ENCODE results near the gene PPIB. TPM values are rescaled to one million over a fixed set of nuclear protein-coding genes. Genes with fewer than 3 reads are reported as not detected.

The PPIB gene
- 458 and 504 TPM in 2 replicates for total RNA-seq (2022)
- percentile 92 among the genes with signal in this experiment for Bru-seq, nascent RNA
- percentile 90 among the genes with signal in this experiment for BruChase-seq, experiment 1, labeled RNA remaining after a 2-hour chase
- BruChase-seq, experiment 2, labeled RNA remaining after a 6-hour chase, result percentile 96 among the genes with signal in this experiment
- long read RNA-seq, transcript PPIB-201 (5 exons, 1,081 nt), result major isoform, 626 of 678 reads
- long read RNA-seq, partial matches to known transcripts, result 11 of 678 reads
- long read RNA-seq, other reads (novel, unspliced or antisense), result 41 of 678 reads

- CTCF ChIA-PET, result interaction anchor here (0.6 to 3.1 kb wide), 8 partner anchors 10 to 394 kb away, joined by 3 to 19 read pairs (median 4); partner anchors contain the start of genes CIAO2A and CSNK1G1
These were observed at the start of gene PPIB for GRCh38 chr15:64162869-64163658. TSS of gene PPIB (minus strand) at chr15:64163022. CDS start at chr15:64162986, 36 bp downstream.

GRCh38 chr15:64211696-64212095, 48.9 kb upstream of the PPIB start:
- DNase-seq, result no peak
- Histone ChIP-seq H3K4me1 (peaks cover 6% of the 10 kb centered on the region), H3K36me3 (ENCODE audit: control insufficient read depth, insufficient read depth, low read length) (no peaks in the 10 kb centered on the region), H3K4me3 (ENCODE audit: low read depth, low read length) (no peak overlapping the region), H3K9me3 (no peaks in the 10 kb centered on the region), H3K27me3 (replicated peaks; ENCODE audit: control insufficient read depth, insufficient read depth, low read length) (no peaks in the 10 kb centered on the region)
- no TSS peak for BruUV-seq (replicated peaks)
- POLR2A ChIA-PET, result no interaction called here
- Mint-ChIP-seq H3K36me3 (ENCODE audit: insufficient read depth, unreplicated experiment) (no peaks in the 10 kb centered on the region), H3K4me3 (ENCODE audit: unreplicated experiment) (no peak overlapping the region), H3K4me1 (ENCODE audit: low read depth, unreplicated experiment) (peaks cover under 1% of the 10 kb centered on the region), H3K9me3 (ENCODE audit: unreplicated experiment) (no peaks in the 10 kb centered on the region), H3K27ac (ENCODE audit: unreplicated experiment) (no peak overlapping the region), H3K27me3 (ENCODE audit: insufficient read depth, unreplicated experiment) (no peaks in the 10 kb centered on the region)
- CTCF ChIA-PET, result no interaction called here
- intact Hi-C loops (cut with micrococcal nuclease; ENCODE audit: unreplicated experiment), result loop anchor here (5.0 kb wide), 1 partner anchor 471 kb away; no protein-coding TSS in a partner anchor
- no peak for TF ChIP-seq CTCF (IDR thresholded peaks at IDR 0.05; ENCODE audit: insufficient read depth in 1 of 2, low read depth in 1 of 2, low read length in 1 of 2, severe bottlenecking in 1 of 2, unreplicated experiment in 1 of 2)

More at GRCh38 chr15:64162869-64163658, at the start of gene PPIB:
- peaks cover 32% of the 10 kb centered on the region for H3K36me3 Mint-ChIP-seq (ENCODE audit: insufficient read depth, unreplicated experiment)
- POLR2A ChIA-PET, result interaction anchor here (0.5 to 1.6 kb wide), 4 partner anchors 10 to 1369 kb away, joined by 3 to 5 read pairs (median 3); partner anchors contain the start of genes CIAO2A and PIF1
- TF ChIP-seq CTCF (IDR thresholded peaks at IDR 0.05; ENCODE audit: insufficient read depth in 1 of 2, low read depth in 1 of 2, low read length in 1 of 2, severe bottlenecking in 1 of 2, unreplicated experiment in 1 of 2), result peak; percentile 11 to 61
- Histone ChIP-seq H3K4me3 (ENCODE audit: low read depth, low read length) (peak within 1 kb of the TSS; percentile 74), H3K36me3 (ENCODE audit: control insufficient read depth, insufficient read depth, low read length) (no peaks in the 10 kb centered on the region; the same call in 1 of the 2 replicates), H3K9me3 (no peaks in the 10 kb centered on the region), H3K27me3 (replicated peaks; ENCODE audit: control insufficient read depth, insufficient read depth, low read length) (no peaks in the 10 kb centered on the region), H3K4me1 (peaks cover 4% of the 10 kb centered on the region; the same call in 1 of the 2 replicates)
- intact Hi-C loops (cut with micrococcal nuclease; ENCODE audit: unreplicated experiment), result loop anchor here (1.0 kb wide), 1 partner anchor 31 kb away; no protein-coding TSS in a partner anchor
- peak within 1 kb of the TSS; percentile 77 for H3K4me3 Mint-ChIP-seq (ENCODE audit: unreplicated experiment)
- H3K27ac Mint-ChIP-seq (ENCODE audit: unreplicated experiment), result peak within 1 kb of the TSS; percentile 89
- no peaks in the 10 kb centered on the region for H3K9me3 Mint-ChIP-seq (ENCODE audit: unreplicated experiment)
- H3K4me1 Mint-ChIP-seq (ENCODE audit: low read depth, unreplicated experiment), result no peaks in the 10 kb centered on the region
- DNase-seq, result peak; percentile 97 to 98
- BruUV-seq (replicated peaks), result no TSS peak
- no peaks in the 10 kb centered on the region for H3K27me3 Mint-ChIP-seq (ENCODE audit: insufficient read depth, unreplicated experiment)

- H3K36me3 ChIP-seq (ENCODE audit: control insufficient read depth, insufficient read depth, low read length), result no peaks in the 10 kb centered on the region
- no peaks in the 10 kb centered on the region for H3K9me3 ChIP-seq
- CTCF ChIA-PET, result interaction anchor here (0.6 to 1.0 kb wide), 3 partner anchors 10 to 471 kb away, joined by 3 to 6 read pairs (median 5); no protein-coding TSS in a partner anchor
- H3K4me3 ChIP-seq (ENCODE audit: low read depth, low read length), result no peak overlapping the region
- Mint-ChIP-seq H3K27ac (ENCODE audit: unreplicated experiment) (no peak overlapping the region), H3K36me3 (ENCODE audit: insufficient read depth, unreplicated experiment) (no peaks in the 10 kb centered on the region), H3K4me3 (ENCODE audit: unreplicated experiment) (no peak overlapping the region), H3K27me3 (ENCODE audit: insufficient read depth, unreplicated experiment) (no peaks in the 10 kb centered on the region), H3K4me1 (ENCODE audit: low read depth, unreplicated experiment) (no peaks in the 10 kb centered on the region), H3K9me3 (ENCODE audit: unreplicated experiment) (no peaks in the 10 kb centered on the region)
- no peaks in the 10 kb centered on the region for H3K4me1 ChIP-seq
- no peaks in the 10 kb centered on the region for H3K27me3 ChIP-seq (replicated peaks; ENCODE audit: control insufficient read depth, insufficient read depth, low read length)
- DNase-seq, result no peak
- intact Hi-C loops (cut with micrococcal nuclease; ENCODE audit: unreplicated experiment), result loop anchor here (5.0 kb wide), 1 partner anchor 472 kb away; no protein-coding TSS in a partner anchor
- TF ChIP-seq CTCF (IDR thresholded peaks at IDR 0.05; ENCODE audit: insufficient read depth in 1 of 2, low read depth in 1 of 2, low read length in 1 of 2, severe bottlenecking in 1 of 2, unreplicated experiment in 1 of 2), result no peak
- POLR2A ChIA-PET, result no interaction called here
- no TSS peak for BruUV-seq (replicated peaks)
These were observed 47.5 kb upstream of the PPIB start for GRCh38 chr15:64210371-64210770.
